Keratinocyte (primary cell): ENCODE data around the gene SLC39A11. TPM values are rescaled to one million over a fixed set of nuclear protein-coding genes. Genes with fewer than 3 reads are reported as not detected.

Source experiments
- DNase-seq: peaks from one replicate; pipeline ENCODE4 v3.0.0-alpha.2; 2011; ENCODE audit warnings: low read depth, missing footprints, low spot score
- FAIRE-seq: peaks from 2 replicates; lab custom pipeline; 2011; peaks lifted over from hg19 to GRCh38; lab: Jason Lieb, UNC
- H2AFZ ChIP-seq: 2 replicates; pipeline ENCODE4 v1.6.0; 2012; ENCODE audit warnings: low read length, control low read depth, inconsistent platforms; ENCODE audit not compliant: control insufficient read depth
- H3K27ac ChIP-seq: 2 replicates; pipeline ENCODE4 v1.5.1; 2011; ENCODE audit warnings: low read length; ENCODE audit not compliant: control insufficient read depth, insufficient read depth
- H3K27me3 ChIP-seq: 3 replicates; pipeline ENCODE4 v1.6.0; 2011; ENCODE audit warnings: low read length; ENCODE audit not compliant: control insufficient read depth, insufficient read depth; ENCODE audit errors: extremely low read depth
- H3K36me3 ChIP-seq, 2 experiments: 2 replicates in 1 of 2; 3 replicates in 1 of 2; pipeline ENCODE4 v1.5.1; 2011; ENCODE audit warnings: low read length in 2 of 2, mild to moderate bottlenecking in 1 of 2; ENCODE audit not compliant: control insufficient read depth in 2 of 2, insufficient read depth in 2 of 2; ENCODE audit errors: extremely low read depth in 1 of 2
- H3K4me1 ChIP-seq: 3 replicates; pipeline ENCODE4 v1.5.1; 2011; ENCODE audit warnings: low read length; ENCODE audit not compliant: control insufficient read depth, insufficient read depth; ENCODE audit errors: extremely low read depth
- H3K4me2 ChIP-seq: 3 replicates; pipeline ENCODE4 v1.6.0; 2011; ENCODE audit warnings: low read depth, low read length; ENCODE audit not compliant: control insufficient read depth, insufficient read depth; ENCODE audit errors: extremely low read depth
- H3K4me3 ChIP-seq, 3 experiments: fragments of 200-600 bp in 1 of 3; sonication (generic) in 1 of 3; 2 replicates in 2 of 3; 3 replicates in 1 of 3; pipeline ENCODE4 v1.5.1; 2011 to 2016; ENCODE audit warnings: low read length in 3 of 3, mild to moderate bottlenecking in 3 of 3, control low read depth in 2 of 3, inconsistent platforms in 1 of 3, low read depth in 1 of 3, mixed read lengths in 1 of 3, mixed run types in 1 of 3, moderate library complexity in 1 of 3; ENCODE audit not compliant: control insufficient read depth in 2 of 3, insufficient read depth in 2 of 3; ENCODE audit errors: extremely low read depth in 1 of 3
- H3K79me2 ChIP-seq: 2 replicates; pipeline ENCODE4 v1.6.0; 2012; ENCODE audit warnings: low read length; ENCODE audit not compliant: control insufficient read depth, insufficient read depth
- H3K9ac ChIP-seq: 3 replicates; pipeline ENCODE4 v1.6.0; 2011; ENCODE audit warnings: low read length; ENCODE audit not compliant: control insufficient read depth, insufficient read depth; ENCODE audit errors: extremely low read depth
- H3K9me1 ChIP-seq: 3 replicates; pipeline ENCODE4 v1.6.0; 2011; ENCODE audit warnings: low read length; ENCODE audit not compliant: control insufficient read depth, insufficient read depth; ENCODE audit errors: extremely low read depth
- H3K9me3 ChIP-seq: 2 replicates; pipeline ENCODE4 v1.5.1; 2012; ENCODE audit warnings: low read depth, low read length; ENCODE audit not compliant: control insufficient read depth
- H4K20me1 ChIP-seq: 3 replicates; pipeline ENCODE4 v1.6.0; 2011; ENCODE audit warnings: low read length; ENCODE audit not compliant: control insufficient read depth, insufficient read depth; ENCODE audit errors: extremely low read depth
- EZH2 ChIP-seq: IDR thresholded peaks from one replicate; pipeline ENCODE4 v1.6.1; 2012; ENCODE audit warnings: inconsistent platforms, mild to moderate bottlenecking, low read length, moderate library complexity
- dilution Hi-C: fragments of 300-500 bp; cut with MboI; formaldehyde crosslinking; loops from one replicate; pipeline ENCODE4 v1.7.0; 2020; ENCODE audit warnings: low sequenced_read_pairs; ENCODE audit not compliant: extremely low pct_ligation_motif_present
- polyA plus RNA-seq, 5 experiments: library from polyadenylated mRNA; depleted of rRNA in 3 of 5; stranded (reverse) in 3 of 5; stranded (forward) in 1 of 5; unstranded in 1 of 5; fragments of >200 nt; gene quantifications; 1 replicate in 1 of 5; 2 replicates in 3 of 5; 3 replicates in 1 of 5; pipeline versions ENCODE4 v1.2.1 to v1.2.3, GENCODE V29; 2011 to 2012; ENCODE audit warnings: missing spikeins in 2 of 5, low read depth in 1 of 5, low replicate concordance in 1 of 5
- TF ChIP-seq, protein P1 (sequence below), 3 experiments: IDR thresholded peaks in 1 of 3; conservative IDR thresholded peaks in 1 of 3; optimal IDR thresholded peaks in 1 of 3; 2 replicates in 2 of 3; 3 replicates in 1 of 3; pipeline versions ENCODE3 to v1.5.1; 2011; ENCODE audit warnings: low read length in 3 of 3, mild to moderate bottlenecking in 3 of 3, moderate library complexity in 2 of 3, control low read depth in 1 of 3, inconsistent platforms in 1 of 3; ENCODE audit not compliant: insufficient read depth in 2 of 3; ENCODE audit errors: extremely low read depth in 1 of 3

Gene SLC39A11
- polyA plus RNA-seq, 1 donor (not counting 4 experiments of a cell fraction or from before 2014, with no cell fraction given): 11.5 TPM

DNA sequence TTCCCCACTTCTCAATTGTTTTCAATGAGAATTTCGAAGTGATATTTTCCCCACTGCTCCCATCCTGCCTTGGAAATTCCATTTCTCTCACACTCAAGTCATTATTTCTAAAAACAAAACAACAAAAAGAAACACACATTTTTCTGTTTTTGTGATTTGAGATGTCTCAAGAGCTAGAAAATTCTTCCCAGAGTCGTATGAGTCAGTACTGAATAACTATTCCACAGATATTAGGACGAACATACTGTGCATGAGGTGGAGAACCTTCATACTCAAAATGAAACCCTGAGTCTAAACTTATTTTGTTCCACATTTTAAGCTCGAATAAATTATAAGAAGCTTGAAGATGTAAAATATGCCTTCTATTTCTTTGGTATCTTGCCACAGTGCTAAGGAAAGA, 204.6 kb downstream of the SLC39A11 start:
- Histone ChIP-seq H3K9me1 (no peaks in the 10 kb centered on the region), H3K4me1 (no peaks in the 10 kb centered on the region), H3K4me2 (no peak overlapping the region), H3K27ac (no peak overlapping the region), H3K4me3 (no peak overlapping the region), H3K9me3 (no peaks in the 10 kb centered on the region), H3K9ac (no peak overlapping the region), H3K79me2 (no peaks in the 10 kb centered on the region), H4K20me1 (no peaks in the 10 kb centered on the region), H3K36me3 (no peaks in the 10 kb centered on the region), H3K27me3 (no peaks in the 10 kb centered on the region), H2AFZ (no peak overlapping the region)
- no peak for FAIRE-seq
- dilution Hi-C loops: no loop called here
- DNase-seq: no peak
- TF ChIP-seq, protein P1, sequence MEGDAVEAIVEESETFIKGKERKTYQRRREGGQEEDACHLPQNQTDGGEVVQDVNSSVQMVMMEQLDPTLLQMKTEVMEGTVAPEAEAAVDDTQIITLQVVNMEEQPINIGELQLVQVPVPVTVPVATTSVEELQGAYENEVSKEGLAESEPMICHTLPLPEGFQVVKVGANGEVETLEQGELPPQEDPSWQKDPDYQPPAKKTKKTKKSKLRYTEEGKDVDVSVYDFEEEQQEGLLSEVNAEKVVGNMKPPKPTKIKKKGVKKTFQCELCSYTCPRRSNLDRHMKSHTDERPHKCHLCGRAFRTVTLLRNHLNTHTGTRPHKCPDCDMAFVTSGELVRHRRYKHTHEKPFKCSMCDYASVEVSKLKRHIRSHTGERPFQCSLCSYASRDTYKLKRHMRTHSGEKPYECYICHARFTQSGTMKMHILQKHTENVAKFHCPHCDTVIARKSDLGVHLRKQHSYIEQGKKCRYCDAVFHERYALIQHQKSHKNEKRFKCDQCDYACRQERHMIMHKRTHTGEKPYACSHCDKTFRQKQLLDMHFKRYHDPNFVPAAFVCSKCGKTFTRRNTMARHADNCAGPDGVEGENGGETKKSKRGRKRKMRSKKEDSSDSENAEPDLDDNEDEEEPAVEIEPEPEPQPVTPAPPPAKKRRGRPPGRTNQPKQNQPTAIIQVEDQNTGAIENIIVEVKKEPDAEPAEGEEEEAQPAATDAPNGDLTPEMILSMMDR (optimal IDR thresholded peaks at IDR 0.05 in 1 of 3, IDR thresholded peaks at IDR 0.05 in 1 of 3, conservative IDR thresholded peaks at IDR 0.05 in 1 of 3; ENCODE audit: extremely low read depth in 1 of 3, insufficient read depth in 2 of 3, low read length in 3 of 3): no peak
- TF ChIP-seq EZH2: no peak

DNA sequence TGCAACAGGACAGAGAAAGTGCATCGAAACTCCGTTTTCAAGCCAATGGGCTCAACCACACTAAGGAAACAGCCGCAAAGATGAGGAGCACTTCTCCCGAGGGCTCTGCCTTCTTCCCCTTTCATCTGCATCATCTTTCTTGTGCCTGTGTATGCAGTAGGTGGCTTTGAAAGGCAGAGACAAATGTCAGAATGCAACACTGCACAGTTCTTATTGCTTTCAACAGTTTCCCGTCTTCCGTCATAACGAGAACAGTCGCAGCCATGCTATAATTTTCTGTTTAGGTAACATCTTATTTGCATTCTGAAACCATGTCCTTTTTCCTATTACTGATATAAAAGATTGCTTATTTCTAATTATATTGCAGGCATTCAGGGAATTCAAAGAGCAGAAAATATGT, 205.2 kb downstream of the SLC39A11 start:
- FAIRE-seq: no peak
- dilution Hi-C loops: no loop called here

More for the DNA sequence above, 205.2 kb downstream of the SLC39A11 start:
- no peaks in the 10 kb centered on the region for H3K27me3 ChIP-seq
- no peak overlapping the region for H3K4me2 ChIP-seq
- no peaks in the 10 kb centered on the region for H3K79me2 ChIP-seq
- no peak for DNase-seq
- H3K9me3 ChIP-seq: no peaks in the 10 kb centered on the region
- H3K36me3 ChIP-seq: no peaks in the 10 kb centered on the region
- H3K9ac ChIP-seq: no peak overlapping the region
- H3K4me3 ChIP-seq: no peak overlapping the region
- no peaks in the 10 kb centered on the region for H3K4me1 ChIP-seq
- no peaks in the 10 kb centered on the region for H4K20me1 ChIP-seq
- H3K9me1 ChIP-seq: no peaks in the 10 kb centered on the region
- no peak overlapping the region for H3K27ac ChIP-seq
- TF ChIP-seq, protein P1 (optimal IDR thresholded peaks at IDR 0.05 in 1 of 3, IDR thresholded peaks at IDR 0.05 in 1 of 3, conservative IDR thresholded peaks at IDR 0.05 in 1 of 3; ENCODE audit: extremely low read depth in 1 of 3, insufficient read depth in 2 of 3, low read length in 3 of 3): no peak
- TF ChIP-seq EZH2: no peak
- no peak overlapping the region for H2AFZ ChIP-seq
